ENCODE results near the gene IL1F10. TPM values are rescaled to one million over a fixed set of nuclear protein-coding genes. Genes with fewer than 3 reads are reported as not detected.

The IL1F10 gene
- total and polyA plus RNA-seq, 2 of the 8 experiments (the other 6 are each of a cell fraction or from before 2014, with no cell fraction given), result not detected

- Histone ChIP-seq H3K4ac (replicated peaks; ENCODE audit: insufficient read length, low read depth, low read length) (no peak overlapping the region), H3K27ac (ENCODE audit: low read depth, low read length) (no peak overlapping the region), H3K9ac (replicated peaks in 1 of 4; ENCODE audit: extremely low read depth in 1 of 4, low read depth in 3 of 4, low read length in 3 of 4) (no peak overlapping the region), H3K14ac (ENCODE audit: insufficient read length) (no peak overlapping the region), H2AFZ (ENCODE audit: low read length) (no peak overlapping the region), H3K4me1 (replicated peaks in 1 of 4; ENCODE audit: control insufficient read depth in 3 of 4, insufficient read depth in 4 of 4, low read length in 3 of 4) (peaks cover 0 to 2% (median 0%) of the 10 kb centered on the region in 4 experiments; a peak in 1 of 7 replicates), H2BK15ac (ENCODE audit: low read length) (no peak overlapping the region), H3K23ac (ENCODE audit: insufficient read length) (no peak overlapping the region), H3K18ac (ENCODE audit: extremely low read depth, low read length) (no peak overlapping the region), H3K36me3 (ENCODE audit: control insufficient read depth in 2 of 4, insufficient read depth in 4 of 4, low read length in 3 of 4) (no peaks in the 10 kb centered on the region), H3K9me3 (ENCODE audit: insufficient read depth in 2 of 2, low read depth in 1 of 2, low read length in 1 of 2) (no peaks in the 10 kb centered on the region), H4K8ac (ENCODE audit: extremely low read depth, insufficient read depth, low read length) (no peak overlapping the region), H2BK5ac (ENCODE audit: low read depth, low read length) (no peak overlapping the region), H3K79me1 (ENCODE audit: low read depth, low read length) (no peaks in the 10 kb centered on the region), H3K4me2 (ENCODE audit: insufficient read depth in 1 of 2, low read depth in 2 of 2, low read length in 2 of 2) (no peak overlapping the region), H3K56ac (replicated peaks; ENCODE audit: insufficient read length, low read depth, low read length) (no peak overlapping the region), H3K23me2 (ENCODE audit: low read depth, low read length) (no peaks in the 10 kb centered on the region), H4K5ac (ENCODE audit: insufficient read length, low read depth, low read length) (no peak overlapping the region), H4K91ac (replicated peaks; ENCODE audit: insufficient read length, low read length) (no peak overlapping the region), H3K27me3 (replicated peaks in 1 of 4; ENCODE audit: control insufficient read depth in 3 of 4, extremely low read depth in 1 of 4, insufficient read depth in 3 of 4, low read length in 3 of 4) (no peaks in the 10 kb centered on the region), H3K4me3 (ENCODE audit: extremely low read depth in 1 of 4, insufficient read depth in 2 of 4, low read depth in 3 of 4, low read length in 4 of 4) (no peak overlapping the region), H4K20me1 (replicated peaks in 1 of 2; ENCODE audit: control insufficient read depth in 1 of 2, insufficient read depth in 2 of 2, low read length in 2 of 2) (no peaks in the 10 kb centered on the region), H2BK120ac (replicated peaks; ENCODE audit: low read depth, low read length) (no peak overlapping the region), H2AK5ac (ENCODE audit: low read depth, low read length) (no peak overlapping the region), H2BK20ac (ENCODE audit: low read length) (no peak overlapping the region), H3K79me2 (ENCODE audit: control insufficient read depth in 1 of 2, insufficient read depth in 2 of 2, low read length in 2 of 2) (no peaks in the 10 kb centered on the region), H2BK12ac (ENCODE audit: low read depth, low read length) (no peak overlapping the region)
- POLR2A ChIA-PET (ENCODE audit: partially characterized antibody), result no interaction called here
- DNase-seq (ENCODE audit: low read depth in 1 of 2, low spot score in 2 of 2) (no peak), FAIRE-seq (no peak)
- CTCF ChIA-PET (ENCODE audit: partially characterized antibody), result interaction anchor here (0.7 to 11.0 kb wide), 8 partner anchors 12 to 311 kb away, joined by 3 to 159 read pairs (median 6); partner anchors contain the start of gene PSD4
- TF ChIP-seq TAF7 (optimal IDR thresholded peaks at IDR 0.05; ENCODE audit: borderline replicate concordance, low read depth, low read length), result no peak
- no peak for TF ChIP-seq KDM5A (IDR thresholded peaks at IDR 0.05; ENCODE audit: low read length)
- no peak for TF ChIP-seq SRF (IDR thresholded peaks at IDR 0.05; ENCODE audit: low read depth, low read length)
- no peak for TF ChIP-seq CHD1 (IDR thresholded peaks at IDR 0.05; ENCODE audit: low read depth, low read length)
- TF ChIP-seq KDM1A (IDR thresholded peaks at IDR 0.05; ENCODE audit: borderline replicate concordance, low read length), result no peak
- TF ChIP-seq SUZ12 (IDR thresholded peaks at IDR 0.05; ENCODE audit: low read length), result no peak
- TF ChIP-seq SIRT6 (IDR thresholded peaks at IDR 0.05; ENCODE audit: low read length), result no peak
- TF ChIP-seq EZH2 (IDR thresholded peaks at IDR 0.05; ENCODE audit: low read depth, low read length, severe bottlenecking), result no peak
- no peak for TF ChIP-seq CREB1 (IDR thresholded peaks at IDR 0.05)
- WGBS, 2 experiments (ENCODE audit: extremely low coverage in 1 of 2, insufficient coverage in 1 of 2, insufficient read length in 1 of 2, insufficient replicate concordance in 2 of 2, low coverage in 1 of 2, low lambda C conversion rate in 2 of 2, missing lambda C conversion rate in 1 of 2), result 85% methylated on average over 1 of the region's 1 CpG; no CpG with 5 or more reads in 1 of the 2 experiments
Observed at GRCh38 chr2:113077921-113078320, 10.2 kb downstream of the IL1F10 start.
